Stimulated activated CD8-positive, alpha-beta memory T cell treated with anti-CD3 and anti-CD28 coated beads, Interleukin-12 subunit alpha, Interleukin-12 subunit beta, amount 100 ng/mL, for 1 hour (primary cell): Measurements from ENCODE around the gene LINC00237.

Experiments used
- DNase-seq: peaks from one replicate; pipeline ENCODE4 v3.0.0-alpha.2; 2020; ENCODE audit warnings: low read depth

The LINC00237 gene

GRCh38 chr20:21106171-21107017 is at the start of gene LINC00237:
Gene LINC00237 (minus strand): TSS chr20:21106358.
- DNase-seq = no peak

GRCh38 chr20:21155268-21155667 is 49.1 kb upstream of the LINC00237 start:
- DNase-seq = no peak

GRCh38 chr20:21154692-21155091 is 48.5 kb upstream of the LINC00237 start:
- no peak for DNase-seq

GRCh38 chr20:21151791-21152190 is 45.6 kb upstream of the LINC00237 start:
- no peak for DNase-seq

- DNase-seq = no peak
Observed at GRCh38 chr20:21149344-21149743, 43.2 kb upstream of the LINC00237 start.

GRCh38 chr20:21147593-21147992 is 41.4 kb upstream of the LINC00237 start:
- DNase-seq = no peak

- DNase-seq = no peak
Observed at GRCh38 chr20:21146215-21146614, 40.1 kb upstream of the LINC00237 start.

- no peak for DNase-seq
Observed at GRCh38 chr20:21145424-21145823, 39.3 kb upstream of the LINC00237 start.

GRCh38 chr20:21143194-21143890 is 37.2 kb upstream of the LINC00237 start:
- DNase-seq = no peak

GRCh38 chr20:21141825-21142224 is 35.7 kb upstream of the LINC00237 start:
- DNase-seq = no peak

GRCh38 chr20:21139881-21140566 is 33.9 kb upstream of the LINC00237 start:
- DNase-seq = no peak

- DNase-seq = no peak
Observed at GRCh38 chr20:21137078-21137477, 30.9 kb upstream of the LINC00237 start.

- DNase-seq = no peak
Observed at GRCh38 chr20:21136015-21136732, 30.0 kb upstream of the LINC00237 start.

GRCh38 chr20:21134883-21135493 is 28.8 kb upstream of the LINC00237 start:
- no peak for DNase-seq

- no peak for DNase-seq
Observed at GRCh38 chr20:21133917-21134622, 27.9 kb upstream of the LINC00237 start.

- DNase-seq = no peak
Observed at GRCh38 chr20:21133404-21133803, 27.2 kb upstream of the LINC00237 start.

- no peak for DNase-seq
Observed at GRCh38 chr20:21129861-21130260, 23.7 kb upstream of the LINC00237 start.

GRCh38 chr20:21127201-21127981 is 21.2 kb upstream of the LINC00237 start:
- no peak for DNase-seq

GRCh38 chr20:21126581-21126870 is 20.4 kb upstream of the LINC00237 start:
- DNase-seq = no peak

GRCh38 chr20:21125849-21126580 is 19.9 kb upstream of the LINC00237 start, which contains the start of gene KIZ:
Gene KIZ (plus strand): TSS chr20:21126082. CDS start chr20:21126116, 34 bp downstream.
- peak; percentile 96 for DNase-seq
